NCI-H460 (cell line): Measurements from ENCODE around the gene ROBO2. TPM values are rescaled to one million over a fixed set of nuclear protein-coding genes. Genes with fewer than 3 reads are reported as not detected.

ENCODE experiments used
- DNase-seq: peaks from one replicate; pipeline ENCODE4 v3.0.0-alpha.2; 2016; ENCODE audit warnings: low read depth; ENCODE audit errors: extremely low read depth
- small RNA-seq, 2 experiments: library from RNA; depleted of rRNA; stranded (forward); fragments of <200 nt; gene quantifications; one replicate each; pipeline ENCODE3, GENCODE V24; 2014
- total RNA-seq: library from RNA; depleted of rRNA; stranded (reverse); fragments of >200 nt; shearing (Covaris generic); gene quantifications from 2 replicates; pipeline ENCODE4 v1.2.3, GENCODE V29; 2014

Gene ROBO2
- total RNA-seq, 1 experiment from 2014 or later: 0.05 TPM

GRCh38 chr3:77626157-77626556 lies 586.3 kb downstream of the ROBO2 start:
- no peak for DNase-seq

GRCh38 chr3:77648214-77648613 lies 608.3 kb downstream of the ROBO2 start:
- no peak for DNase-seq

- no peak for DNase-seq
Observed at GRCh38 chr3:77648664-77649063, 608.8 kb downstream of the ROBO2 start.

GRCh38 chr3:77652624-77653023 lies 612.7 kb downstream of the ROBO2 start:
- no peak for DNase-seq

GRCh38 chr3:77655396-77655795 lies 615.5 kb downstream of the ROBO2 start:
- DNase-seq: no peak

- DNase-seq: no peak
Observed at GRCh38 chr3:77660718-77661117, 620.8 kb downstream of the ROBO2 start.

GRCh38 chr3:77667901-77668300 lies 628.0 kb downstream of the ROBO2 start:
- no peak for DNase-seq

GRCh38 chr3:77668376-77668775 lies 628.5 kb downstream of the ROBO2 start:
- DNase-seq: no peak

GRCh38 chr3:77672016-77672415 lies 632.1 kb downstream of the ROBO2 start:
- DNase-seq: no peak

- DNase-seq: no peak
Observed at GRCh38 chr3:77682162-77682561, 642.3 kb downstream of the ROBO2 start.

GRCh38 chr3:77684115-77684514 lies 644.2 kb downstream of the ROBO2 start:
- DNase-seq: no peak

- no peak for DNase-seq
Observed at GRCh38 chr3:77685713-77686112, 645.8 kb downstream of the ROBO2 start.

- DNase-seq: no peak
Observed at GRCh38 chr3:77686560-77686959, 646.7 kb downstream of the ROBO2 start.

- DNase-seq: no peak
Observed at GRCh38 chr3:77687545-77687944, 647.6 kb downstream of the ROBO2 start.

- DNase-seq: no peak
Observed at GRCh38 chr3:77690284-77690845, 650.5 kb downstream of the ROBO2 start.

GRCh38 chr3:77693147-77693546 lies 653.2 kb downstream of the ROBO2 start:
- no peak for DNase-seq

- DNase-seq: no peak
Observed at GRCh38 chr3:77699125-77699691, 659.3 kb downstream of the ROBO2 start.

Small RNA genes lying within 50 kb of the gene (small RNA-seq; reads per million reads assigned to genes)
- 0 reads per million in 2 experiments for gene RNU6-386P
